CMK (cell line): ENCODE data around the gene DDX3X.
A peak's percentile ranks its signal among the peaks of the same experiment; 100 is the strongest.
"Not testable (repeated sequence)": the region's sequence is repeated elsewhere in the genome, so short reads cannot be mapped to it uniquely, and the experiment has no call there.

ENCODE experiments used
- DNase-seq: peaks from one replicate; pipeline ENCODE4 v3.0.0-alpha.2; 2010; ENCODE audit warnings: low read depth

The DDX3X gene

DNA sequence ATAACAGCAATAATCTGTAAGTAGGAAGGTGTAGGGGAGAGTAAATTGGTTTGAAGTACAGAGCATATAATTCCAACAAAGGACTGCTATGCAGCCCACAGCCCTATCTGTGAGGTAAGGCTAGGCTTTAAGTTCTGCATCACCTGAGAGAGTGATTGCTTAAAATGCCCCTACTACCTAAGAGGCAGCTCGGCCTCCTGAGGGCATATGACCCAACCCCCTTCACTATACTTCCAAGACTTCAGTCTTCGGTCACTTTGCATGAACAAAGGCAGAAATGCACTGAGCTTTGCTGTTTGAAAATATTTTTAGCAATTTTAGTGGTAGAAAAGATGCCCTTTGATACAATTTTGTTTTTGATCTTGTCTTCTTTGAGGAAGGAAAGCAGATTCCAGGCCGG is 4.9 kb upstream of the DDX3X start:
- DNase-seq: no peak

DNA sequence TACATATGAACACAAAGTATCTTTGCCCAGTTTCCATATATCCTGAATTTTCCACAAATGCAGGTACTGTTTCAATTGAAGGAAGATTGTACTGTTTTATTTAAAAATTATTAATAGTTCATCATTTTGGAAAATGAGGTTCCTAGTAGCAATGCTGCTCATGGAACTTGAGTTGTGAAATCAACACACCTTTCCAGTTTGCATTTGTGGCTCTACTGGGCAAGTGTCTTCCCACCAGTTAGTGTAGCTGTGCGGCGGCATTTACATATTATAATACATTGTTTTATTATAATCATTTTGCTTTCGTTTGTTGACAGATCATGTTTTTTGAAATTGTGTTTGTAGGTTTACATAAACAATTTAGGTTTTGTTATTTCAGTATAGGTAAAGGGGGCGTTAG is 2.0 kb upstream of the DDX3X start:
- DNase-seq: no peak

DNA sequence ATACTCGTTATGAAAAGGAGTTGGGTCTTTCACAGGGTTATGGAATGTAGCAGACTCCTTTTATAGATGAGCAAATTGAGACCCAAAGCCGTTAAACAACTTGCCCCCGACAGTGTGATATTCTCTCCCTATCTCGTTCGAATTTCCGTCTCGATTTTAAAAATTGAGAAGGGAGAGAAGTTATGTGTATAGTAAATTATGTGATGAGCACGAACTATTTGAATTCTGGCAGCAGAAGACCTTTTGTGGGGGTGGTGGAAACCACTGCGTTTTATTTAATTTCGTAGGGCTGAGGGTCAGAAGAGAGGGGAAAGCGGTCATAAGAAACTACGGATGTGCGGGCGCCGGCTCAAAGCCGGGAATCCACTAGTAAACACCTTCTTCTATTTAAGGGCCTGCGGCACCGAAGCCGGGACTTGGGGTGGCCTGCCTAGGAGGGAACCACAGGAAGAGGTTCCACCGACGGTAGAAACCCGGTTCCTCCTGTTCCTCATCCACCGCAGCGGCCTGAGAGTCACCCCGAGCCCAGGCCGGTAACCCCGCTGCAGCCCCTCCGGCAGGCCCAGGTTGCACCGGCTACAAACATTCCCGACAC is 1.5 kb upstream of the DDX3X start:
- DNase-seq: no peak

DNA sequence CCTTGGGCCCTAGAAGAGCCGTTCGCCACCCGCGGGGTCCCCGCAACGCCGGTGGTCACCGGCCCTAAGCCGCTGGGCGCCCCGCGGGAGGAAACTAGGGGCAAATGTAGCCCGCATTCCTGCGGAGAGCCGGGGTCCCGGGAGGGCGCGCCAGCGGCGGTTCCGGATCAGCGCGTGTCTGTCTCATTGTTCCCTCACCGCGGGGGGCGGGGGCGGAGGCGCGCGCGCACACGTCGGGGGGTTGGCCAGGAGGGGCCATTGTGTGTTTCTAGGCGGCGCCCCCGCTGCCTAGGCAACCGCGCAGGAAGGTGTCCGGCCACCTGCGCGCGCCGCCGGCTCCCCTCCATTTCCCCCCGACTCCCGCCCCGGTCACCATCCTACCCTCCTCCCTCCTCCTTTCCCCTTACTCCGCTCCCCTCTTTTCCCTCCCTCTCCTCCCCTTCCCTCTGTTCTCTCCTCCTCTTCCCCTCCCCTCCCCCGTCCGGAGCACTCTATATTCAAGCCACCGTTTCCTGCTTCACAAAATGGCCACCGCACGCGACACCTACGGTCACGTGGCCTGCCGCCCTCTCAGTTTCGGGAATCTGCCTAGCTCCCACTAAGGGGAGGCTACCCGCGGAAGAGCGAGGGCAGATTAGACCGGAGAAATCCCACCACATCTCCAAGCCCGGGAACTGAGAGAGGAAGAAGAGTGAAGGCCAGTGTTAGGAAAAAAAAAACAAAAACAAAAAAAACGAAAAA is 789 bp upstream of the DDX3X start:
- peak; percentile 83 for DNase-seq

DNA sequence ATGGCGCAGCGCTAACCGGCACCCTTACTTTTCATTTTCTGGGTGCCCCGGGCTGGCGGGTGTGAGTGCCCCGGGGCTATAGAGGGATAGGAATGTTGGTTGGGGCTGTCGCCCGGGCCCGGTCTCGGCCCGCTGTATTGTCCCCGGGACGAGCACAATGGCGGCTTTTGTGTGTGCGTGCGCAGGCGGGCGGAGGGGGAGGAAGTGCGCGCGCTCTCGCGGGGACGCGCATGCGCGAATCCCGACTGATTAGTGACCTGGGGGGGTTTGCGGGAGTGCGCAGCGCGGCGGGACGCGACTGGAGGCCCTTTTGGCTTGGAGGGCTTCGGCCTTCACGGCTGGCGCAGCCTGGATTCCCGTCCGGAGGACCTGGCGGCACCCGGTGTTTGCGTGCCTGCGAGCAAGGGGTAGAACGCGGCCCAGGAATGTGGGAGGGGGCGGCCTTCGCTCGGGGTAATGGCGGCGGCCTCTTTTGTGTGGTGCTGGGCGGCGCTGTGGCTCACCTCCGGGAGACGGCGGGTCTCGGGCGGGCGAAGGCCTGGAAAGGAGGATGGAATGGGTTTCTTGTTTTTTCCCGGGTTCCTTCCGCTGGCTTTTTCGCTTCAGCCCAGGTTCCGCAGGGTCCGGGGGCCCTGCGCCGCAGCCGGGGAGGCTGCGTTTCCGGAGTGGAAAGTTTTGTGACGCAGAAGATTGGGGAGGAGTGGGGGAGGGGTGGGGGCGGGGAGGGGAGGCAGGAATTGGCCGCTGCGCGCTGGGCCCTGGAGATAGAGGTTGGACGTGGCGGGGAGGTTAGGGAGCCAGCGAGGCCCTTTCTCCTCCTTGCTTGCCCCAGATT is 618 bp downstream of the DDX3X start:
- no peak for DNase-seq

DNA sequence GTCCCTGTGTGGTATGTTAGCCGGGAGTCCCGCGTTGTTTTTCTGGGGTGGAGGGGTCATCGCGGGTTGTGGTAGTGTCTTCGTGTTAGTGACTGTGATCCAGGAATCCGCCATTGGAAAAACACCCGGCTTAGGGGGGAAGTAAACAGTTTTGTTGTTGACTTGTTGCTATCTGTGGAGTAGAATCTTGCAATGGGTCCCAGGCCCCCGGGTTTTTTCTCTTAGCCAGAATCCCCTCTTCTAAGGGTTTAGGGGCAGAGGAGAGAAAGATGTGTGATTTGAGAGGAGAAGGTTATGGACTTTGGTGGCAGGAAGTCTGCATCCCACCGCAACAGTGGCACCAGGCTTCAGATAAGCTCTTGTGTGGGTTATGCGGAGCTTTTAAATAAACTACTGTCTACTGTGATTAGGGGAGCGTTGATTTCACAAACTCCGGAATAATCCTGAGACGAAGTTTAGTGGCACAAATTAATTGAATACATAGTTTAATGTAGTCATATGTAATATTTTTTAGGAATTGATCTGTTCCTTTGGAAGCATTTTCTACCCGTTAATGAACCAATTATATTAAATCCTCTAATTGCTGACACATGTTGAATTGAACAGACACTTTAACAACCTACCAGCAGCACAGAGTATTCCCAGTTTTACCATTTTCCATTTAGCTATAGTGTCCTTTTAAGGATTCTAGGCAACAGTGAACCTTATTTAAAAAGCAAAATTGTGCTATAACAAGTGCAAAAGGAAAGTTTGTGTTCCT is 1.4 kb downstream of the DDX3X start:
- DNase-seq: no peak

DNA sequence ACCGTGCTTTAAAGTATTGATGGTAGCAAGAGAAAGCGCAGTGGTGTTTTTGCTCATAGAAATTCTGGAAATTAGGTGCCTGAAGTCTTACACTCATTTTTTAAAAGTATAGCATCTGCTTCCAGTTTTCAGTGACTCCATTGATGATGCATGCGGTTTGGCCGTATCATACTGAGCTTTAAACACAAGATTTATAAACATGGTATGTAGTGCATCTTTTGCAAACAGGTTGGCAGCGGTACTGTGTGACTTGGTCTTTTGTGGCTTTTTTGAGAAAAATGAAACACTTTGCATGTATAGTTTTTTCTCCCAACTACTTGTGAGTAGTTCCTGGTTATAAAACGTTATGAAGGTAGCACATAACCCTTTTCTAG is 2.0 kb downstream of the DDX3X start:
- no peak for DNase-seq

DNA sequence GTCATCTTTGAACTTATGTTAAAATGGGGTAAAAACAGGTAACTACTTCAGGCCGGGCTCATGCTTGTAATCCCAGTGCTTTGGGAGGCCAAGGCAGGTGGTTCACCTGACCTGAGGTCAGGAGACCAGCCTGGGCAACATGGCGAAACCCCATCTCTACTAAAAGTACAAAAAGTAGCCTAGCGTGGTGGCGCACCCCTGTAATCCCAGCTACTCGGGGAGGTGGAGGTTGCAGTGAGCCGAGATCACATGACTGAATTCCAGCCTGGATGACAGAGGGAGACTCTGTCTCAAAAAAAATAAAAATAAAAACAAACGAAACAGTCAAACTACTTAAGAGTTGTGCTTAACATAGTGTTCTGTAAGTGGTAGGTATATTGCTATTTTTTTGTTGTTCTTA is 2.5 kb downstream of the DDX3X start:
- DNase-seq: no peak

DNA sequence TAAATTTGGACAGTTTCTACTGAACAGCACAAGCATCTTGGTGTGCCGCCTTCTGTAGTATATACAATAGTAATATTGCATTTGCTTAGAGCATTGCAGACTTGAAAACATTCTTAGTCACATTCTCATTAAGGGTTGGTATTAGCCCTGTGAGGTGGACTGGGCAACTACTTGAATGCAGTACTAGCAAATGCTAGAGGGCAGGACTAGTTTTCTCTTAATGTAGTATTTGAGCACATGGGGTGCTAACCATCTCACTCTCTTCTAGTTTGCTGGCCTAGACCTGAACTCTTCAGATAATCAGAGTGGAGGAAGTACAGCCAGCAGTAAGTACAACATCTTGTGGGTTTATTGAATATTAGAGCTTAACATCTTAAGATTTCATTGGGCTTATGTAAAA is 3.2 kb downstream of the DDX3X start:
- no peak for DNase-seq

DNA sequence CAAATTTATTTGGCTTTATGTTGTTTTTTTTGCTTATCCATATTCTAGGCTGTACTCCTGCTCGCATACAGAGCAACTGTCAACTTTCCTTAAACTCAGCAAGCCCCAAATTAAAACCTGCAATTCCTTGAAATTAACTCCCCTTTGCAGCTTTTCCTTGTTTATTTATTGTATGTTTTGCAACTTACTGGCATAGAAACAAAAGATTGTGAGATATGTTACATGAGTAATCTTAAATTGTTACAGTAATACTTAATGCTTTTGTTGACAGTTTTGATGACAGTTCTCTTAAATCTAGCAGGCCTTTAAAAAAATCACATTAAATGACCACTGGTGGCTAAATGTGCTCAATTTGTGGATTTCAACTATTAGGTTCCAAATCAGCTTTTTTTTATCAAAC is 4.5 kb downstream of the DDX3X start:
- no peak for DNase-seq

DNA sequence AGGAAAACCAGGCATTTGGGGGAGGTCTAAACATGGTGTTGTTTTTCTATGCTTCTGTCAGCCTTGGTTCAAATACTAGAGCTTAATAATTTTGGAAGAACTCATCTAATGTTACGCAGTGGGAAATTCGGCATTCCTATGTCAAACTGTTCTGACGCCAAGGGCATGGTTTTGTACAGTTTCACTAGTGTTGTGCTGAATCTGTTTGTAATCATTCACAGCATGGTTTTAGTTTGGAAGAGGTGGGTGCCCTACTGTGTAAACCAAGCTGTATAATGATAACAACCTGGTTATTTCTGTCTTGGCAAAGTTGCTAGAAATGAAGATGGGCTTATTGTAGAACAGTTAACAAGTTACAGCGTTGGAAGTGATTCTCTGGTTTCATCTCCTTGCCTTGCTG is 5.2 kb downstream of the DDX3X start:
- no peak for DNase-seq

DNA sequence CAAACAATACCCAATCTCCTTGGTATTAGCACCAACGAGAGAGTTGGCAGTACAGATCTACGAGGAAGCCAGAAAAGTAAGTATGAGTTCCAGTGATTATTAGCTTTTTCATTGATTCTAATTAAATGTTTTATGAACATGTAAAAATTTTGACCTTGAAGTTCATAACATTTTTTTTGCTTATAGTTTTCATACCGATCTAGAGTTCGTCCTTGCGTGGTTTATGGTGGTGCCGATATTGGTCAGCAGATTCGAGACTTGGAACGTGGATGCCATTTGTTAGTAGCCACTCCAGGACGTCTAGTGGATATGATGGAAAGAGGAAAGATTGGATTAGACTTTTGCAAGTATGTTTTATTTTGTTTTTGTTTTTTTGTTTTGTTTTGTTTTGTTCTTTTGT is 10.1 kb downstream of the DDX3X start:
- DNase-seq: no peak

DNA sequence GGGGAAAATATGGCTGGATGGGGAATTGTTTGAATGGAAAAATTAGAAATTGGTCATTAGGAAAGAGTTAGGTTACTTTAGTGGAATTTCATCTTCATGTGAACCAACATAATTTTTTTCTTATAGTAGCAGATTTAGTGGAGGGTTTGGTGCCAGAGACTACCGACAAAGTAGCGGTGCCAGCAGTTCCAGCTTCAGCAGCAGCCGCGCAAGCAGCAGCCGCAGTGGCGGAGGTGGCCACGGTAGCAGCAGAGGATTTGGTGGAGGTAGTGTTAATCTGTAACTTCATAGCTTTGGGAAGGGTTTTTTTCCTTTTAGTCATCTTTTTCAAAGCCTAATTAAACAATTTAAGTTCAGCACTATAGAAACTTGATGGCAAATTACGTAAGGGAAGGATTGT is 13.2 kb downstream of the DDX3X start:
- no peak for DNase-seq

DNA sequence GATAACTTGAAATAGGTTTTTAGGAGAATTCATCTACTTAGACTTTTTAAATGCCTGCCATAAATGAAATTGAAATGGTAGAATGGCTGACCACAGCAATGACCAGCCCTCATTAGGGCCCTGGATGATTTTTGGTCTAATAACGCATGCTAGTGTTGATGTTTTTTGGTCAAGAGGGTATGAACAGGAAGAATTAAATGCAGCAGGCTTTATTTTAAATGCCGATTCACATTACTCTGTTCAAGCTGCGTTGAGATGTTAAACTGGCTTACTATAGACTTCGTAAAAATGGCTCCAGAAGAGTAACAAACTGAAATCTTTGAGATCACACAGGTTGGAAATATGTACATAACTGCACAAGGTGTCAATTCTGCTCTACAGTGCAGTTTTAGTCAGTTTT is 14.6 kb downstream of the DDX3X start:
- no peak for DNase-seq

DNA sequence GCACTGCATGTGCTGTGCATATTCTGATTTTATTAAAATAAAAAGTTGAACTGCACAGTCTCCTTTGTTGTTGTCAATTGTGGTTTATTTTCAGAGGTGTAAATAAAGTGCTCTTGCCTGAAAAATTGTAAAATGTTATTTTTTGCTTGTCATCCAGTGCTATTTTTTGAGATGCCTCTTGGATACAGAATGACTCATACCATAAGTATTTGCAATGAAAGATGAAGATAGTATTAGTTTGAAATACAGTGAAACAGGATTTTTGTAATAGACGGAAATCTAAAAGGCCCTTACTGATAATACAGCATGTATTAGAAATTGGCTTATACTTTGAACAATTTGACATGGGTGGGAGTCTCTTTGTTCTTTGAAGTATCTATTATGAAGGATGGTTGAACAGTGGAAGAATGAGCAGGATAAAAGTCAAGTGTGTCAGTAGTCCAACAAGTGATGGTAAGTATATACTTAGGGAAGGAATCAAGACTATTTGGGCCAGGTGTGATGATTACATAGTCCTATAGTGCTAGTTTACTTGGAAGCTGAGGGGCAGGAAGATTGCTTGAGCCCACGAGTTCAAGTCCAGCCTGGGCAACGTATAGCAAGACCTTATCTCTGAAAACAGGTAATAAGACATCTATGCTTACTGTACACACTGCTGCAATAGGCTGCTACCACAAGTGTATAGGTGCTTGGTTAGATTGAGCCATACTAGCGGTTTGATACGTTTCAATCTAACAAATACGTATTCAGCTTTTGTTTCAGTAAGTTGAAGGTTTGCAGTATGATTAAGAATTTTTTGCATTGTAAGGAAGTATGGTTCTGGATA is 16.4 kb downstream of the DDX3X start:
- no peak for DNase-seq

DNA sequence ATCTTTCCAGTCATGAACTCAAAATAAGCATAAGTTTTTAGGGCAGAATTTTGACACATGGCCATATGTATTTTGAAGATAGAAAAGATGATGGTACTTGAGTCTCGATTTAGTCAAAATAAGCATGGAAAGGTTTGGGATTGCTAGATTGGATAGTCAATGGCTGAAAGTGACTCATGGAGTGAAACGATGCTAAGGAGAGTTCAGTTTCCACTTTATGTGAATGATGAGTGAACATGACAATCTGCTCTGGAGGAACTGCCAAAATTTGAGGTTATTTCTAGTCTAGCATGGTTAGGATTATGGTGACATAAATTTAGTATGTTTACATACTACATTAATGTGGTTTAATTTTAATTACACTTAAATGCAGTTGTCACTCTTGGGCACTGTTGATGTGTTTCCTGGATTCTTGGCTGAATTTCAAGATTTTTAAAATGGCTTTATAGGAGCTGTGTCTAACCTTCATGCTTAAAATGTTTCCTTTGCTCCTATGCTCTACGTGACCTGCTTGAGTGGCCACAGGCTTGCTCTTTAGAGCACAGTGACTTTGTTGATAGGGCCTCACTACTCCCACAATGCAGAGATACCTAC is 17.1 kb downstream of the DDX3X start:
- DNase-seq: no peak

DNA sequence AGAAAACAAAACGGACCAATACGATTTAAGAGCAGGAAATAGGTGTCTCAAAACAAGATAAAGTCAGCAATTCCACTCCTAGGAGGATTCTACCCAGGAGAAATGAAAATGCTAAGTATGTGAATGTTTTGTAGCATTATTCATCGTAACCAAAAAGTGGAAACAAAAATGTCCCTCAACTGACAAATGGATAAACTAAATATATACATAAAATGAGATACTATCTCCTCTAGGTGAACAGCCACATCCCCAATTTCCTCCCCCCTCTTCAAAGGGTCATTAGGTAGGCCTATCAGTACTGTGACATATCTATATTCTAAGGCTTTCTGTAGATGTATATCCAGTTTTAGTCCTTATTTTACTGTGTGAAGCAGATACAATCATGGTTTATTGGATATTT is 18.0 kb downstream of the DDX3X start:
- DNase-seq: no peak

DNA sequence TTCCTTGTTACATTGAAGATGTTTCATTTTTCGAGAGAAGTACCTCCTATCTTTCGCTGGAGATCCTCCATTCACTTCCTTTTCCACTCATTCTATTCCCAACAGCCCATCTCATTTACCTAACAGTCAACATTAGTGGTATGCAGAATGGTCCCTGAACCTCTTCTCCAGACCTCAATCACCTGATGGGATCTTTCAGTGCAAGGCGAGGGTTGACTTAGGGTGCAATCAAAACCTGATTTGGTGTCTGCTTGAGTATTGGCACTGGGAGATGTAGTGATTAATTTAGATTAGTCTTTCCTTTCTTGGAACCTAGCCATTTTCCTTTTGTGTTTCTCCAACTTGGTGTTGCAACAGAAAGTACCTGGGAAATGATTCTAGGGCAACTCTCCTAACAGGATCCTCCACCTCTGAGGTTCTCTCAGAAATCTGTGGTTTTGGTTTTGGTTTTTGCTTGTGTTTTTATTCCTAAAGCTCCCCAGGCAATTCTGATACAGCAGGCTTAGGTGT is 18.4 kb downstream of the DDX3X start:
- DNase-seq: no peak

DNA sequence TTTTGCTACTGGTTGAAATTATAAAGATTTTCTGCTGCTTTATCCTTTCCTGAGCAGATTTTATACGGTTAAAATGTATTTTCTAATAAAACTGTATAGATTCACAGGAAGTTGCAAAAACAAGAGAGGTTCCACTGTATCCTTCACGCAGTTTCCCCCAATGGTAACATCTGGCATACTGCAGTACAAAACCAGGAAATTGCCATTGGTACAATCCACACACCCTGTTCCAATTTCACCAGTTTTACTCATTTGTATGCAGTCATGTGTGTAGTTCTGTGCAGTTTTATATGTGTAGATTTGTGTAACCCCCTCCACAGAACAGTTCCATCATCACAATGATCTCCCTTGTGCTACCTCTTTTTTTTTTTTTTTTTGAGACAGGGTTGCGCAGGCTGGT is 20.0 kb downstream of the DDX3X start:
- DNase-seq: no peak

DNA sequence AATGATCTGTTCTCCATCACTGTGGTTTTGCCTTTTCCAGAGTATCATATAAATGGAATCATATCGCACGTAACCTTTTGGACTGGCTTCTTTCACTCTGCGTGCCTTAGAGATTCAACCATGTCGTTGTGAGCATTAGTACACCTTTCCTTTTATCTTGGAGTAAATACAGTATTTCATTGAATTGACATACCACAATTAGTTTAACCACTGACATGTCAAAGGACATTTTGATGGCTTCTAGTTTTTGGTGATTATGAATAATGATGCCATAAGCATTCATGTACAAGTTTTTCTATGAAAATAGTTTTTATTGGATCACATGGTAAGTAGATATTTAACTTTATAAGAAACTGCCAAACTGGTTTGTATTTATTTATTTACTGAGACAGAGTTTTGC is 35.2 kb downstream of the DDX3X start:
- no peak for DNase-seq

DNA sequence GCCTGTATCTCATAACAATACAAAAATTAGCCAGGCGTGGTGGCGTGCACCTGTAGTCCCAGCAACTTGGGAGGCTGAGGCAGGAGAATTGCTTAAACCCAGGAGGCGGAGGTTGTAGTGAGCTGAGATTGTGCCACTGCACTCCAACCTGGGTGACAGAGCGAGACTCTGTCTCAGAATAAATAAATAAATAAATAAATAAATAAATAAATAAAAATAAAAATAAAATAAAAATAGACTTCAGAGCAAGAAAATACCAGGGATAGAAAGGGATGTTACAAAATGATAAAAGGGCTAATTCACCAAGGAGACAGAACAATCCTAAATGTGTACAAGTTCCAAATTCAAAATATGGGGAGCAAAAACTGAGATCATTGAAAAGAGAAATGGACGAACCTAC is 37.6 kb downstream of the DDX3X start:
- DNase-seq: not testable (repeated sequence)
